Daoy (cell line): ENCODE results near the gene GIPC1. TPM values are rescaled to one million over a fixed set of nuclear protein-coding genes. Genes with fewer than 3 reads are reported as not detected.
"Not testable (repeated sequence)": the region's sequence is repeated elsewhere in the genome, so short reads cannot be mapped to it uniquely, and the experiment has no call there.

Experiments used
- DNase-seq: peaks from one replicate; pipeline ENCODE4 v3.0.0-alpha.2; 2015; ENCODE audit warnings: low read depth
- total RNA-seq: library from RNA; depleted of rRNA; stranded (reverse); fragments of >200 nt; shearing (Covaris generic); gene quantifications from 2 replicates; pipeline ENCODE4 v1.2.3, GENCODE V29; 2014; rRNA removed

Gene GIPC1
- 71.9 and 107 TPM in 2 replicates for total RNA-seq

DNA sequence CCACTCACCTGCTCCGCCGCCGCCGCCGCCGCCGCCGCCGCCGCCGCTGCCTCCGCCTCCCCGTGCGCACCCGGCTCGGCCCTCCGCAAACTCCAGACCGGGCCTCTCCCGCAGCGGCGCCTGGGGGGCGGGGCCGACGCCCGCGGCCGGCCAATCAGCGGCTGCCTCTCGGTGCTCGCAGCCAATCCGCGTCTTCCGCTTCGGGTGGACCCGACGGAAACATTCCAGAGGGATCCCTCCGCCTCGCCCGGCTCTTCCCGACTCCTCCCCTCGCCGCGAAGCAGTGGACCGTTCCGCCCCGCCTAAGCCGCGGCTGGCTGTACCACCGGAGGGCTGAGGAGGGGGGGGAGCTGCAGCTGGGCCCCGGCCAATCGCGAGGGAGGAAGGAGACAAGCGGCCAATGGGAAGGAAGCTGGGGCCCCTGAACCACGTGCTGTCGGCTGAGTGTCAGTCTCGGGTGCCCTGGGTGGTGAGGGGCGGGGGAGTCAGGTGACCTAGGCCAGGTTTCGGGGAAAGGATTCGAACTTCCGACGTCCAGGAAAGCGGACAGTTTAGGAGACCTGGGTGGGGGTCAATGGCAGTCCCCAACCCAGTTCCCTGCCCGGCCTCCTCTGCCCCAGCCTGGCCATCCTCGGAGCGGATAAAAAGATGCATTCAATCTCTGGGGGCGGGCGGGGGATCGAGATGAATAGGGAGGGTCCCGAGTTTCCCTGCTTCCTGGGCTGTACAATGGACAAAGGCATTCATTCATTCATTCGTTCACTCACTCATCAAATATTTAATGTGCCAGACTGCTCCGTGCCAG lies at the start of gene GIPC1:
GIPC1 (minus strand) TSS at position 99 of the 805 bp plus-strand sequence. CDS start 13,151 bp downstream, outside the sequence.
- peak; percentile 99 for DNase-seq

DNA sequence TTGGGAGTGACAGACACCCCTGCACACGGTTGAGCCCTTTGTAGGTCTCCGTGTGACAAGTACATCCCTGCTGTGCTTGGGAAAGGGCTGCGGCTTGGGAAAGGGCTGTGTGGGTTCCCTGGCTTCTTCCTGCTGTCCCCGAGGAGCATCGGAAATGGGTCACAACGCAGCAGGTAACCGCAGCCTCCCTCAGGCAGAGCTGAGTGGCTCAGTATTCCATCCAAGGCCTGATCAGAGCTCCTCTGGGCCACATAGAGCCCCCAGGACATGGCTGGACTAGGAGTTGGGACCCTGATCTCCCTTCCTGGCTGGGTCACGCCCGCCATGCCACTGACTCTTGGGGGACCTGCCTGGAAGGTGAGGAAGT lies 49.8 kb upstream of the GIPC1 start:
- DNase-seq = no peak

DNA sequence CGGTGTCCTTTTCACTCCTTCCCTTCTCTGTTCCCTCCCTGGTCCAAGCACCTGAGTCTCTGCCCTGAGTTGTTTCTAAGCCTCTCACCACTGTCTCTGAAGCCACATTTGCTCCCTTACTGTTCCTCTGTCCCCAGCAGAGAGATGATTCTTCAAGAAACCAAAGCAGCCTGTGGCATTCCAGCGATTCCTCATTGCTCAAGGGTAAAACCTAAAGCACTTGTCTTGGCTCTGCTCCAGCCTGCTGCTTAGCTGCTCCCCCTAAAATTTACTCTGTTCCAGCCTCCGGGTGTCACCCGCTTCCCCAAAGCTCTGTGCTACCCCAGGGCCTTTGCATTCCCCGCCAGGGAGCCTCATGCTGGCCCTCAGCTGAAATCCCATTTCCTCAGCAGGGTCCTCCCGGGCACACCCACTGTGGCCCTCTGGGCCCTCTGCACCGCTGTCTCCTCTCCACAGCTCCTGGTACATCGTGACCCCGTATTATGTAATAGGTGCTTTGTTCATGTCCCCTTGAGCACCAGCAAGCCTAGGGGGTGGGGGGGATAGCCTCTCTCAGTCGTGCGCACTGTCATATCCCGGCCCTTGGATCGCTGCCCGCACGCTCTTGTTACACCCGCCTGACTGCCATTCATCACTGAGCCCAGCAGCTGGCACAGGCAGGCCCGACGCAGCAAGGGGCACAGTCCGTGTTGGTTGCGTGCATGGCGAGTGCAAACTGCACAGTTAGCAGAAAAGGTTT lies 49.2 kb upstream of the GIPC1 start:
- no peak for DNase-seq

DNA sequence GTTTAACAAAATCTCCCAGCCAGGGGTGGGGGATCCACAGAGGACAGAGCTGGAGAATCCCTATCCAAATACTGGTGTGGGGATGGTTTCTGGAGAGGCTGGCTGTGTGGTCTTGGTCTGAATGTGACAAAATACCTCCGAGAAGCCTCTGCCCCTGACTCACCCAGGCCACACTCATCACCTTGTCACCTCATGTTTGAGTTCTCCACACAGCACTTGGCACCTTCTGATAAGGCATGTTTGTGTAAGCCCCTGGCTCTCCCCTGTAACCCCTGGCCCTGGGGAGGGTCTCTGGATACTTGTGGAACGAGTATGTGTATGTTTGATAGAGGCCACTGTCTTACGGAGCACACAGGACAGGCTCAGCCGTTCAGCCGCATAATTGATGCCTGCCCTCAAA lies 48.1 kb upstream of the GIPC1 start:
- no peak for DNase-seq

DNA sequence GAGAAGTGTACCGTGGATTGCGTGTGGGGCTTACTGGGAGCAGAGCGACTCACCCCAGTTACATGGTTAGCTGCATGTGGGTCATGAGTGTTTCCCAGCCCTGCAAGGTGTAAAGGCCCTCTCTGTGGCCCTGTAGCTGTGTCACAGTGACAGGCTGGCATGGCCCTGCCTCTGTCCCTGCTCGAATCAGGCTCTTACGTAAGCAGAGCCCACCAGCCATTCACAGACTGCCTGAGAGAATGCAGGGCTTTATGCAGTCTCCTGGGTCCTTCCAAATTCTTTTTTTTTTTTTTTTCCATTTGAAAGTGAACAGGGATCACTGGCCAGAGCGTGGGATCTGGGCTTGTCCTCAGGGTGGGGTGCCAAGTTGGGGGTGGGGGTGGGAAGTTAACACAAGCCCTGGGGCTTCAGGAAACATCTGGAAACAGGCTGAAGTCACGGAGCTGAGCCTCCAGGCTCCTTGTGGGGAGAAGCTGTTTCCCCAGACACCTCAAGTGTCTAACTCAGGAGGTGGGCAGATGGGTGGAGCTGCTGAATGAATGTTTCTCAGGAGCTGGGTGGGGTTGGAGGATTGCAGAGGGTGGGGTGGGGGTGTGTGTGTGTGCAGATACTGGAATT lies 46.9 kb upstream of the GIPC1 start:
- peak; percentile 45 for DNase-seq

DNA sequence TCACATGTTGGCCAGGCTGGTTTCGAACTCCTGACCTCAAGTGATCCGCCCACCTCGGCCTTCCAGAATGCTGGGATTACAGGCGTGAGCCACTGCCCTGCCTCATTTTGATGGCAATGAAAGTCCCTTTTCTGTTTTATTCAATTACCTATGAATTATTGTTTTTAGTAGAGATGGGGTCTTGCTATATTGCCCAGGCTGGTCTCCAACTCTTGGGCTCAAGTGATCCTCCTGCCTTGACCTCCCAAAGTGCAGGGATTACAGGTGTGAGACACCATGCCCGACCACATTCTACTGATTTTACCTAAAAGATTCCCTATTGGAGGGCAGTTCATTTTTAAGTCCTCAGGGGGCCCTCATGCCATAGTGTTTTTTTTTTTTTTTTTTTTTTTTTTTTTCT lies 46.1 kb upstream of the GIPC1 start:
- DNase-seq = not testable (repeated sequence)

DNA sequence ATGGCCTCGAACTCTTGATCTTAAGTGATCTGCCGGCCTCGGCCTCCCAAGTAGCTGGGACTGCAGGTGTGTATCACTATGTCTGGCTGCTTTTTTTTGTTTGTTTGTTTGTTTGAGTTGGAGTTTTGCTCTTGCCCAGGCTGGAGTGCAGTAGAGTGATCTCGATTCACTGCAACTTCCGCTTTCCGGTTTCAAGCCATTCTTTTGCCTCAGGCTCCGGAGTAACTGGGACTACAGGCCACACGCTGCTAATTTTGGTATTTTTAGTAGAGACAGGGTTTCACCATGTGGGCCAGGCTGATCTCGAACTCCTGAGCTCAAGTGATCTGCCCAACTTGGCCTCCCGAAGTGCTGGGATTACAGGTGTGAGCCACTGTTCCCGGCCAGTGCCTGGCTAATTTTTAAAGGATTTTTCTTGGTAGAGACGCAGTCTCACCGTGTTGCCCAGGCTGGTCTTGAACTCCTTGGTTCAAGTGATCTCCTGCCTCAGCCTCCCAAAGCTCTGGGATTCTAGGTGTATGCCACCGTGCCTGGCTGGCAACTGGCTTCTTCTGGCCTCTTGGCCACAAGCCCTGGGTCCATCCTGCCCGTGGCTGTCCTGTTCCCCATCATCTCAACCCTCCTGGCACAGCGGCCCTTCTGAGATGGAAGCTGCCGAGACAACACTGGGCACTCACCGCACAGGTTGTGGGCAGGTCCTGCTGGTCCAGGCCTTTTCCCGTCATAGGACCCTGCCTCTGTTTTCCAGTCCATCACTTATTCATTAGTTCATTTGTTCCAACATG lies 45.0 kb upstream of the GIPC1 start:
- no peak for DNase-seq

DNA sequence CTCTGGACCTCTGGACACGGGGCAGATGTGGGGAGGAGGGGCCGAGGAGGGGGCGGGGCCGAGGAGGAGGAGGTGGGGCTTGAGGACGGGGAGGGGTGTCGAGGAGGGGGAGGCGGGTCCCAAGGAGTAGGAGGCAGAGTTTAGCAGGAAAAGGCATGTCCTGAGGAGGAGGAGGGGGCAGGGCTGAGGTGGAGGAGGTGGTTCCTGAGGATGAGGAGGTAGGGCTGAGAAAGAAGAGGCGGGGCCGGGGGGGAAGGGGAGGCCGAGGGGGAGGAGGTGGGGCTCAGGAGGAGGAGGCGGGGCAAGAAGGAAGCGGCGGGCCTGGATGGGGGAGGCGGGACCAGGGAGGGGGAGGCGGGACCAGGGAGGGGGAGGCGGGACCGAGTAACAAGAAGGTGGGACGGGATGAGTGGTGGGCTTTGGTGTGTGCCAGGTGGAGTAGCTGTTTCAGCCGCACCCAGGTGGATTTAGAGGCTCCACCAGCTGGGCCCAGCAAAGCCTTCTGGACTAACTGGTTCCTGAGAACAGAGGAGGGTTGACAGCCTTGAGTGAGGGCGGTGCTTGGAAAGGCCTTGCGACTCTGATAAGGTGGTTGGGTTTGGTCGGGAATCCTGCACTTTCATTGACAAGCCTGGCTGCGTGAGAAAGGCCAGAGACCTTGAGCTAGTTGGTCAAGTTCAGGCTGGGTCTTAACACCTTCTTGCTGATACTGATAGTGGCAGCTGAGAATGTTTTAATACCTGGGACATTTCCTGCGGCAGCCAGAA lies 41.2 kb upstream of the GIPC1 start:
- DNase-seq = peak; percentile 51

DNA sequence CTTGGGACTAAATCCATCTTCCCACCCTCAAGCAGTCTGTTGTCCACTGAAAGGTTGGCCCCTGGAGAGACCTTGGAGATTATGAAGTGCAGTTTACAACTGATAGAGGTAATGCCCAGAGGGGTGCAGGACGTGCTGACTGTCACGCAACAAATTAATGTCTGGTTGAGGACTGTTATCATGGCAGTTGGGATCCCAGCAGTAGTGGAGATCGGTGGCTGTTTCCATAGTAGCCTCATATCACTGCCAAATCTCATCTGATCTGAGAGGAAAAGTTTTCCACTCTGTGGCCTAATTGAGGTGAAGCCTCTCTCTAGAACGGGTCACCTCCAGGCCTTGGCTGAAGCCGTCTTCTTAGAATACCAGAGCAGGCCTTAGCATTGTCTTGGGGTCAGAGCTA lies 37.5 kb upstream of the GIPC1 start:
- DNase-seq = no peak

- DNase-seq = no peak
These were observed 34.6 kb upstream of the GIPC1 start for GRCh38 chr19:14530506-14530905.

GRCh38 chr19:14530005-14530348 lies 34.0 kb upstream of the GIPC1 start:
- DNase-seq = no peak

DNA sequence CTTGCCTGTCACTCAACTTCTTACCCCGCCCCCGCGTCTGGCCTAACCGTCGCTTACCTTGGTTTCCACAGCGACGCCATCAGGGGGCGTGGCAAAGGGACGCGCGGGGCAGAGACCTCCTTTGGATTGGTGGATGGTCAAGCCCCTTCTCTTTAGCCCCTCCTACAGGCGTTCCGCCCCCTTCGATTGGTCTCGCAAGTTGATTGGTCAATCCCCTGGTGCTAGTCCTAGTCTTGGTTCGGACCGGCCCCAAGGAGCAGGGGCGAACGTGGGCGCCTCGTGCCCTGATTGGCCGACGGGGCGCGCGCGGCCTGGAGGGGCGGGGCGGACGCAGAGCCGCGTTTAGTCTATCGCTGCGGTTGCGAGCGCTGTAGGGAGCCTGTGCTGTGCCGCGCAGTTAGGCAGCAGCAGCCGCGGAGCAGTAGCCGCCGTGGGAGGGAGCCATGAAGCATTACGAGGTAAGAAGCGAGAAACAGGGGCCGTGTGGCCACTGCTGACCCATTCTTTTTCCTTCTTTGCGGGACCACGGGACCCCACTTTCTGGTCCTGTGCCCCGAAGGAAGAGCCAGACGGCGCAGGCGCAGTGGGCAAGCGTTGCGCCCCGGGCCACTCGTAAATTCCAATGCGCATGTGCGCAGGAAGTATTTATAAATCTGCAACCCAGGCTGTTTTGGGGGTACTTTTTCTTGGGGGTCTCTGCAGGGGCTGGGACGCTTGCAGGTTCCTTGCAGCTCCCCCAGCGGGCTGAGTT lies 33.5 kb upstream of the GIPC1 start, which contains the start of gene TECR:
TECR (plus strand) TSS at position 341 of the 751 bp plus-strand sequence; CDS start at position 444, 103 bp downstream.
- peak; percentile 100 for DNase-seq

GRCh38 chr19:14528419-14529253 lies 32.7 kb upstream of the GIPC1 start:
- DNase-seq = no peak

DNA sequence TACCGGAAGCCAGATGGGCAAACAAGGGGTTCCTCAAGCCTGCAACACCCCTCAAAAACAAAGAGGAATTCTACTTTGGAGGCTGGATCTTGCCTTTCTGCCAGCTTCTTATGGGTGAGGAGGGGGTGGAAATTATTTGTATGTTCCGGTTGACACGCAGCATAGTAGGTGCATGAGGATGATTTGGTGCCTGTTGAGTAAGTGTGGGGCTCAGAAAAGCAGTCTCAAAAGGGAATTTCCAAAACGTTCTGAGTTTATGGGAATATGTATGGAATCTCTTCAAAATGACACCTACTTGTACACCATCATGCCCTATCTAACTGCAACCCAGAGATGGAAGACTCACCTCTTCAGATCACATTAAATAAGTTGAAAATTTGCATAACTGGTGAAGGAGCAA lies 30.5 kb upstream of the GIPC1 start:
- DNase-seq = no peak

DNA sequence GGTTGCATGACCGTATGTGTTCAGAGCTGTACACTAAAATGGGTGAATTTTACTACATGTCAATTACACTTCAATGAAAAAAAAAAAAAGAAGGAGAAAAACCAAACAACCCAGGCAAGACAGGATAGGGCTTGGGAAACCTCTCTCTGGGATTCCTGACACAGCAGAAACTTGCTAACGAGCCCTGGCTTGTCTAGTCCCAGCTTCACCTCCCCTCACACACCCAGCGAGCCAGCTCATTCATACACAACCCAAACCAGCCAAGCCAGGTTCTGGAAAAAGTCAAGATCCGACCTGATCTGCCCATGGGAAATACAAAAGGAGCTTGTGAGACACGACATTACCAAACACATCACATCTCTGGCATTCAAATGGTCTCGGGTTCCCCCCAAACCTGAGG lies 29.8 kb upstream of the GIPC1 start:
- no peak for DNase-seq

GRCh38 chr19:14520543-14520942 lies 24.6 kb upstream of the GIPC1 start:
- DNase-seq = no peak

DNA sequence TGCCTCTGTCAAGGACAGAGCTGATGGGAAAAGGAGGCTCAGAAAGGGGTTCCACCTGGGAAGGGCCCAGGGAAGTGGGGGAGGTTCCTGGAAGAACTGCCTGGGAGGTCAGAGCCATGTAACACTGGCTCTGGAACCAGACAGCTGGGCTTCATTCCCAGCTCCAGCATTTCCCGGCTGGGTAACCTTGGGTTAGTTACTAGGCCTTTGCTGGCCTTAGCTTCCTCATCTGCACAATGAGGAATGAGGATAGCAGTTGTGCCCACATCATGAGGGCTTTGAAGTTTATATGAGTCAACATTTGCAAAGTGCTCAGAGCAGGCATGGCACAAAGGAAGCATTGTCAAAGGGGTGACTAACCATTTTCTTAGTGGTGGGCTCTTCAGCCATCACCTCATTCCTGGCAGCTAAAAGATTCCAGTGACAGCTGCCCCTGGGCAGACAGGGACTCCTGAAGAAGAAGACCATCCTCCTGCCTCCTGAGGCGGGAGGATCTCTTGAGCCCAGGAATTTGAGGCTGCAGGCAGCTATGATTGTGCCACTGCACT lies 24.0 kb upstream of the GIPC1 start:
- DNase-seq = peak; percentile 91

DNA sequence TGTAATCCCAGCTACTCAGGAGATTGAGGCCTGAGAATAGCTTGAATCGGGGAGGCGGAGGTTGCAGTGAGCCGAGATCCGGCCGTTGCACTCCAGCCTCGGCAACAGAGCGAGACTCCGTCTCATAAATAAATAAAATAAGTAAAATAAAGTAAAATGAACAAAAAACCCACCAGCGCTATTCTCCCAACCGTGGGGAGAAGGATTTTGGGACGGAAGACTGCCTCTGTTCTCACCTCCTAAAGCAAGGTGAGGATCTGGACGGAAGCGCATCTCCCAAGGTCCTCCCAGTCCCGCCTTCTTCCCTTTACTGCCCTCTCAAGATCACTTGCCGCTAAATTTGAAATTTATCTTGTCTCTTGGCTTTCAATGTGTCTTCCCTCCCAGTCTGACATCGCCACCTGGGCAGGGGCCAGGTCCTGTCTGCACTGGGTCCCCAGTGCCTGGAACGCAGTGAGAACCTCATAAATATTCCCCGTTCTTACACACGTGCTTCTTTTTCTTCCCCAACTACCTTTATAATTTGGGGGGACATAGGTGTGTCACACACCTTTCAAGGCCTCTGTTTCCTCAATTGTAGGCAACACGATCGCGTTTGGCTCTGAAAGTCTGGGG lies 23.4 kb upstream of the GIPC1 start:
- DNase-seq = no peak
